HL-60 (cell line): ENCODE data around the gene GRIK1.

Source experiments
- DNase-seq, 2 experiments: peaks; one replicate each; pipeline ENCODE4 v3.0.0-alpha.2; 2010 to 2020; ENCODE audit warnings: low read depth in 1 of 2, low spot score in 1 of 2
- H3K27ac ChIP-seq: fragments of 250-450 bp; sonication (Bioruptor Pico); replicated peaks from 2 replicates; pipeline ENCODE4 v1.5.1; 2020; ENCODE audit warnings: mild to moderate bottlenecking, moderate library complexity
- H3K27me3 ChIP-seq: fragments of 250-450 bp; sonication (Bioruptor Pico); 2 replicates; pipeline ENCODE4 v1.5.1; 2021; ENCODE audit warnings: mild to moderate bottlenecking, moderate library complexity; ENCODE audit not compliant: insufficient read depth, poor library complexity, severe bottlenecking
- H3K4me3 ChIP-seq: replicated peaks from 2 replicates; pipeline ENCODE4 v1.5.1; 2011; ENCODE audit warnings: mild to moderate bottlenecking, control low read depth, low read length; ENCODE audit not compliant: insufficient read depth
- GABPA ChIP-seq: IDR thresholded peaks from 2 replicates; pipeline ENCODE4 v1.6.1; 2012; ENCODE audit warnings: low read depth
- POLR2AphosphoS5 ChIP-seq: IDR thresholded peaks from 2 replicates; pipeline ENCODE4 v1.6.1; 2012; ENCODE audit warnings: low read depth
- SPI1 ChIP-seq: IDR thresholded peaks from 2 replicates; pipeline ENCODE4 v1.6.1; 2012; ENCODE audit warnings: low read depth, mild to moderate bottlenecking, borderline replicate concordance
- TF ChIP-seq, protein P1 (sequence below): IDR thresholded peaks from 2 replicates; pipeline ENCODE4 v1.6.1; 2012; ENCODE audit warnings: low read depth; ENCODE audit not compliant: insufficient replicate concordance
- TF ChIP-seq, protein P2 (sequence below): IDR thresholded peaks from one replicate; pipeline ENCODE4 v1.5.1; 2011; ENCODE audit warnings: low read length, control low read depth, inconsistent platforms; ENCODE audit not compliant: insufficient read depth

Gene GRIK1

DNA sequence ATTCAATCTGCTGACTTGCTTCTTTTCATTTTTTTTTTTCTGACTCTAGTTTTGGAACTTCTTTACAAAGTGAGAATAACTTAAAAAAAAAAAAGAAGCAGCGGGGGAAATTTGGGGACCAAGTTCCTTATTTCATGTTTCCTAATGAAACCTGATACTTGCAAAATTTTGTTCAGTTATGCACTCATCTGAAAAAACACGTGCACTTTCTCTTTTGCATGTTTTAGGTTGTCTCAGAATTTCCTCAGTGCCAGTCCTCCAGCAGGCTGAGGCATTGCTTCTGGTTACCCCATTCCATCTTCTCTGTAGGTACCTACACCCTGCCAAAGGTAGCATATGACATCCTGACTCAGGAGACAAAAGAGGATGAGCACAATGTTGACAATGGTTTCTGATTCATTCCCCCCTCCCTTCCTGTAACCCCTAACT lies 299.7 kb downstream of the GRIK1 start:
- TF ChIP-seq POLR2AphosphoS5 = no peak
- no peak for TF ChIP-seq GABPA
- TF ChIP-seq, protein P1, sequence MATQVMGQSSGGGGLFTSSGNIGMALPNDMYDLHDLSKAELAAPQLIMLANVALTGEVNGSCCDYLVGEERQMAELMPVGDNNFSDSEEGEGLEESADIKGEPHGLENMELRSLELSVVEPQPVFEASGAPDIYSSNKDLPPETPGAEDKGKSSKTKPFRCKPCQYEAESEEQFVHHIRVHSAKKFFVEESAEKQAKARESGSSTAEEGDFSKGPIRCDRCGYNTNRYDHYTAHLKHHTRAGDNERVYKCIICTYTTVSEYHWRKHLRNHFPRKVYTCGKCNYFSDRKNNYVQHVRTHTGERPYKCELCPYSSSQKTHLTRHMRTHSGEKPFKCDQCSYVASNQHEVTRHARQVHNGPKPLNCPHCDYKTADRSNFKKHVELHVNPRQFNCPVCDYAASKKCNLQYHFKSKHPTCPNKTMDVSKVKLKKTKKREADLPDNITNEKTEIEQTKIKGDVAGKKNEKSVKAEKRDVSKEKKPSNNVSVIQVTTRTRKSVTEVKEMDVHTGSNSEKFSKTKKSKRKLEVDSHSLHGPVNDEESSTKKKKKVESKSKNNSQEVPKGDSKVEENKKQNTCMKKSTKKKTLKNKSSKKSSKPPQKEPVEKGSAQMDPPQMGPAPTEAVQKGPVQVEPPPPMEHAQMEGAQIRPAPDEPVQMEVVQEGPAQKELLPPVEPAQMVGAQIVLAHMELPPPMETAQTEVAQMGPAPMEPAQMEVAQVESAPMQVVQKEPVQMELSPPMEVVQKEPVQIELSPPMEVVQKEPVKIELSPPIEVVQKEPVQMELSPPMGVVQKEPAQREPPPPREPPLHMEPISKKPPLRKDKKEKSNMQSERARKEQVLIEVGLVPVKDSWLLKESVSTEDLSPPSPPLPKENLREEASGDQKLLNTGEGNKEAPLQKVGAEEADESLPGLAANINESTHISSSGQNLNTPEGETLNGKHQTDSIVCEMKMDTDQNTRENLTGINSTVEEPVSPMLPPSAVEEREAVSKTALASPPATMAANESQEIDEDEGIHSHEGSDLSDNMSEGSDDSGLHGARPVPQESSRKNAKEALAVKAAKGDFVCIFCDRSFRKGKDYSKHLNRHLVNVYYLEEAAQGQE = no peak
- TF ChIP-seq, protein P2, sequence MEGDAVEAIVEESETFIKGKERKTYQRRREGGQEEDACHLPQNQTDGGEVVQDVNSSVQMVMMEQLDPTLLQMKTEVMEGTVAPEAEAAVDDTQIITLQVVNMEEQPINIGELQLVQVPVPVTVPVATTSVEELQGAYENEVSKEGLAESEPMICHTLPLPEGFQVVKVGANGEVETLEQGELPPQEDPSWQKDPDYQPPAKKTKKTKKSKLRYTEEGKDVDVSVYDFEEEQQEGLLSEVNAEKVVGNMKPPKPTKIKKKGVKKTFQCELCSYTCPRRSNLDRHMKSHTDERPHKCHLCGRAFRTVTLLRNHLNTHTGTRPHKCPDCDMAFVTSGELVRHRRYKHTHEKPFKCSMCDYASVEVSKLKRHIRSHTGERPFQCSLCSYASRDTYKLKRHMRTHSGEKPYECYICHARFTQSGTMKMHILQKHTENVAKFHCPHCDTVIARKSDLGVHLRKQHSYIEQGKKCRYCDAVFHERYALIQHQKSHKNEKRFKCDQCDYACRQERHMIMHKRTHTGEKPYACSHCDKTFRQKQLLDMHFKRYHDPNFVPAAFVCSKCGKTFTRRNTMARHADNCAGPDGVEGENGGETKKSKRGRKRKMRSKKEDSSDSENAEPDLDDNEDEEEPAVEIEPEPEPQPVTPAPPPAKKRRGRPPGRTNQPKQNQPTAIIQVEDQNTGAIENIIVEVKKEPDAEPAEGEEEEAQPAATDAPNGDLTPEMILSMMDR = no peak
- no peak for TF ChIP-seq SPI1
- peak overlapping the region; percentile 70 for H3K27ac ChIP-seq
- no peak overlapping the region for H3K4me3 ChIP-seq
- no peaks in the 10 kb centered on the region for H3K27me3 ChIP-seq
- DNase-seq = peak; percentile 67 to 76

DNA sequence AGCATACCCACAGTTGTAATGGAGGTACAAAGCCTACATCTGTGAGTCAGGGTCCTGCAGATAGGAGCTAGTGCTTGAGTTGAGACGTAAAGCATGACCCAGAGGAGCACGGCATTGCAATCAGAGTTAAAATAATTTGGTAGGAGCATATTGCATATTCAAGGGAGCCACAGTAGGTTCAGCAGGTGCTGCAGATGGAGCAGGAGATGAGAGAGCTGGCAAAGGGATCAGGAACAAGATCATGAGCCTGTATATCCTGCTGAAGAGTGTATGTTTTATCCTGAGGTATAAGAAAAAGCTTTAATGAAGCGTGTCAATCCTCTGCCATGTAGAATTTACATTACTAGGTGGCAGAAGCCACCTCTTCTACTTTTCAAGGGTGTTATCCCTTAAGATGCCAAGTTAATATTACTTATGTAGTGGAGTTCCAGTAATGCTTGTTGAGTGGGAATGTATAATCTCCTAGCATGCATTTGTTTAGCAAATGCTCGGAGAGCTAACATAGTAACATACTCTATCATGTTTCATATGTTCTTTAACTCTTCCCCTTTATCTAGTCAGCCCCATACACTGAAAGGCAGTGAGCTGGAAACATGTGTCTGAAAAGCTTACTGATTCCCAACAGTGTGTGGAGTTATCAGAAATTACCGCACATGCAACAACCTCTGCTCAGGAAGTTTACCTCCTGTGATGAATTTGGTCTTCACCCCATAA lies 300.3 kb downstream of the GRIK1 start:
- DNase-seq = peak in 1 of 2 experiments; percentile 26
- Histone ChIP-seq H3K4me3 (no peak overlapping the region), H3K27me3 (no peaks in the 10 kb centered on the region), H3K27ac (peak overlapping the region; percentile 70)
- TF ChIP-seq POLR2AphosphoS5 (no peak), SPI1 (no peak), GABPA (no peak)
- TF ChIP-seq, protein P1 = no peak
- TF ChIP-seq, protein P2 = no peak

DNA sequence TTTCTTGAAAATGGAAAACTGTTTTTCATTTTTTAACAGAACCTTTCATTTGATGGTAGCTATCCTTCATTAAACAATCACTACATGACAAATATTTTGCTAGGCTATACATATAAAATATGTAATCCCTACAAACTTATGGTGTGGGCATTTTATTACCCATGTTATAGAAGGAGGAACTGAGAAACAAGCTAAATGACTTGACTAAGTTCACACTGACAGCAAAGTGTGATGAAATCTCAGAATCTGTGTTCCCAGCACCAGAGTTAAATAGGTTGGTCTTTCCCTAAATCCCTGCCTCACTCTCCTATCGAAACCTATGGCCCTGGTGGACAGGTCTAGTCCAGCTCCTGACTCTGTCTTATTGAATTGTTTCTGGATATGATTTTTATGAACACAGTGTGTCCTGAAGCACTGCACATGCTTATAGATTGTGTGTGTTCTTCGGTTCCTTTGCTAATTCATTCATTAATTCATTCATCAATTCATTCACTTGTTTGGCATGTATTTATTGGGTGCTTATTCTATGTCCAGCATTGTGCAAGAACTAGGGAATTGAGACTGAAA lies 301.0 kb downstream of the GRIK1 start:
- peak; percentile 14 to 25 for DNase-seq
- H3K27me3 ChIP-seq = no peaks in the 10 kb centered on the region
- no peak overlapping the region for H3K4me3 ChIP-seq
- peak overlapping the region; percentile 70 for H3K27ac ChIP-seq
- TF ChIP-seq POLR2AphosphoS5 (no peak), SPI1 (peak; percentile 27; the same call in 1 of the 2 replicates)

DNA sequence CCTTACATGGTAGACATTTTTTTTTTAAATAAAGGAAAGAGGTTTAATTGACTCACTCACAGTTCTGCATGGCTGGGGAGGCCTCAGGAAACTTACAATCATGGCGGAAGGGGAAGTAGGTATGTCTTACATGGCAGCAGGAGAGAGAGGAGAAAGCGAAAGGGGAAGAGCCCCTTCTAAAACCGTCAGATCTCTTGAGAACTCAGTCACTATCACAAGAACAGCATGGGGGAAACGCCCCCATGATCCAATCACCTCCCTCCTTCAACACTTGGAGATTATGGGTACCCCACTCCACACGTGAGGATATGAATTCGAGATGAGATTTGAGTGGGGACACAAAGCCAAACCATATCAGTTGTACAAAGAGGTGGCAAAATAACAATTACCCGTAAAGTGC lies 301.7 kb downstream of the GRIK1 start:
- peak overlapping the region; percentile 34 for H3K27ac ChIP-seq
- DNase-seq = peak; percentile 43 to 52
- H3K4me3 ChIP-seq = no peak overlapping the region
- TF ChIP-seq SPI1 (peak; percentile 57; the same call in 1 of the 2 replicates), POLR2AphosphoS5 (no peak)
- no peaks in the 10 kb centered on the region for H3K27me3 ChIP-seq
